PC-9 (cell line): Measurements from ENCODE around the gene WBP4. TPM values are rescaled to one million over a fixed set of nuclear protein-coding genes. Genes with fewer than 3 reads are reported as not detected.

ENCODE experiments used
- BruUV-seq: library from RNA; stranded (reverse); fragments of 400-500 nt; replicated peaks from 2 replicates; lab custom pipeline; 2021; lab: Mats Ljungman, UMichigan
- CTCF ChIA-PET: fragments of 300-600 bp; sonication (Branson Sonifier 250); formaldehyde crosslinking; loops from one replicate; lab custom pipeline; 2022; ENCODE audit warnings: antibody characterized with exemption; lab: Charles Lee
- POLR2A ChIA-PET: fragments of 300-600 bp; sonication (Branson Sonifier 250); formaldehyde crosslinking; loops from one replicate; lab custom pipeline; 2022; ENCODE audit warnings: antibody characterized with exemption; ENCODE audit not compliant: unreplicated experiment; lab: Charles Lee
- DNase-seq, 2 experiments: peaks; one replicate each; pipeline versions ENCODE4 v3.0.0 to v3.0.0-alpha.2; 2015 to 2022; ENCODE audit warnings: mixed read lengths in 1 of 2
- H2AFZ ChIP-seq: fragments of 200-600 bp; sonication (generic); 2 replicates; pipeline ENCODE4 v1.8.1; 2017; ENCODE audit warnings: antibody characterized with exemption
- H3F3A ChIP-seq: fragments of 200-600 bp; sonication (generic); 2 replicates; pipeline ENCODE4 v1.8.1; 2017; ENCODE audit warnings: antibody characterized with exemption, mild to moderate bottlenecking, low read depth; ENCODE audit not compliant: insufficient read depth
- H3K27ac ChIP-seq: fragments of 200-600 bp; sonication (generic); 2 replicates; pipeline ENCODE4 v1.6.1; 2016; ENCODE audit warnings: mixed run types
- H3K27me3 ChIP-seq: fragments of 200-600 bp; sonication (generic); 2 replicates; pipeline ENCODE4 v1.6.1; 2016; ENCODE audit warnings: low read depth, mixed run types; ENCODE audit not compliant: insufficient read depth
- H3K36me3 ChIP-seq: fragments of 200-600 bp; sonication (generic); 2 replicates; pipeline ENCODE4 v1.6.1; 2016; ENCODE audit warnings: low read depth, mixed run types
- H3K4me1 ChIP-seq: fragments of 200-600 bp; sonication (generic); replicated peaks from 2 replicates; pipeline ENCODE4 v1.6.1; 2016; ENCODE audit warnings: mixed run types; ENCODE audit not compliant: insufficient read depth
- H3K4me2 ChIP-seq: fragments of 200-600 bp; sonication (generic); 2 replicates; pipeline ENCODE4 v1.6.1; 2017; ENCODE audit warnings: mixed run types
- H3K4me3 ChIP-seq: fragments of 200-600 bp; sonication (generic); 2 replicates; pipeline ENCODE4 v1.6.1; 2016; ENCODE audit warnings: mixed run types
- H3K79me2 ChIP-seq: fragments of 200-600 bp; sonication (generic); 2 replicates; pipeline ENCODE4 v1.6.1; 2017; ENCODE audit warnings: low read depth, mixed run types
- H3K9me2 ChIP-seq: fragments of 200-600 bp; sonication (generic); 2 replicates; pipeline ENCODE4 v1.8.1; 2017; ENCODE audit warnings: mild to moderate bottlenecking; ENCODE audit not compliant: insufficient read depth
- H3K9me3 ChIP-seq: fragments of 200-600 bp; sonication (generic); 2 replicates; pipeline ENCODE4 v1.8.1; 2016; ENCODE audit warnings: low read depth; ENCODE audit not compliant: insufficient read depth
- H4K20me1 ChIP-seq: fragments of 200-600 bp; sonication (generic); 2 replicates; pipeline ENCODE4 v1.8.1; 2017; ENCODE audit not compliant: insufficient read depth
- EZH2 ChIP-seq: fragments of 200-600 bp; sonication (generic); IDR thresholded peaks from 2 replicates; pipeline ENCODE4 v1.8.0; 2017; ENCODE audit warnings: antibody characterized with exemption, low read depth
- intact Hi-C: fragments of 100-400 bp; cut with micrococcal nuclease; formaldehyde crosslinking; loops from one replicate; pipeline ENCODE4 v1.10.0; 2022; ENCODE audit not compliant: unreplicated experiment
- total RNA-seq: library from RNA; stranded (reverse); gene quantifications from 2 replicates; pipeline ENCODE4 v1.2.3, GENCODE V29; 2021
- TF ChIP-seq, protein P1 (sequence below): fragments of 200-600 bp; sonication (generic); conservative IDR thresholded peaks from 2 replicates; pipeline ENCODE4 v1.6.1; 2017; ENCODE audit warnings: mixed run types, antibody characterized with exemption, mild to moderate bottlenecking, moderate library complexity

WBP4 gene
- total RNA-seq, 1 experiment from 2014 or later: 6.3 TPM

DNA sequence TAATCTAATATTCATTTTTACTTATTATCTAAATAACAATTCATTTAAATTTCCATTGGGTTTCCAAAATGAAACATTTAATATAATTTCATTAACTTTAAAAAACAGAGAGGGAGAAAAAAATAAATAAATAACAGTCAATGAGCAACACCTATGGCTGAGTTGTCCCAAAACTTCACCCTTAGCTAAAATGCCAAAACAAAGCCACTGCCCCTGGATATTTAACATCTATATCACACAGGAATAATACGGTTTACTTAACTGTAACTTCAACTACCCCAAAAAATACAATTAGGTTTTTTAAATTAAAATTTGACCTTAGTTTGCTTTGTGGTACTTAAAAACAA lies 42.7 kb upstream of the WBP4 start:
- H3K4me1 ChIP-seq: peaks cover 31% of the 10 kb centered on the region
- CTCF ChIA-PET: interaction anchor here (0.5 kb wide), 1 partner anchor 35 kb away, joined by 3 read pairs; no protein-coding TSS in a partner anchor
- peak overlapping the region; percentile 76; the same call in 1 of the 2 replicates for H2AFZ ChIP-seq
- TF ChIP-seq, protein P1, sequence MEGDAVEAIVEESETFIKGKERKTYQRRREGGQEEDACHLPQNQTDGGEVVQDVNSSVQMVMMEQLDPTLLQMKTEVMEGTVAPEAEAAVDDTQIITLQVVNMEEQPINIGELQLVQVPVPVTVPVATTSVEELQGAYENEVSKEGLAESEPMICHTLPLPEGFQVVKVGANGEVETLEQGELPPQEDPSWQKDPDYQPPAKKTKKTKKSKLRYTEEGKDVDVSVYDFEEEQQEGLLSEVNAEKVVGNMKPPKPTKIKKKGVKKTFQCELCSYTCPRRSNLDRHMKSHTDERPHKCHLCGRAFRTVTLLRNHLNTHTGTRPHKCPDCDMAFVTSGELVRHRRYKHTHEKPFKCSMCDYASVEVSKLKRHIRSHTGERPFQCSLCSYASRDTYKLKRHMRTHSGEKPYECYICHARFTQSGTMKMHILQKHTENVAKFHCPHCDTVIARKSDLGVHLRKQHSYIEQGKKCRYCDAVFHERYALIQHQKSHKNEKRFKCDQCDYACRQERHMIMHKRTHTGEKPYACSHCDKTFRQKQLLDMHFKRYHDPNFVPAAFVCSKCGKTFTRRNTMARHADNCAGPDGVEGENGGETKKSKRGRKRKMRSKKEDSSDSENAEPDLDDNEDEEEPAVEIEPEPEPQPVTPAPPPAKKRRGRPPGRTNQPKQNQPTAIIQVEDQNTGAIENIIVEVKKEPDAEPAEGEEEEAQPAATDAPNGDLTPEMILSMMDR: no peak
- no peak for TF ChIP-seq EZH2
- DNase-seq: no peak
- POLR2A ChIA-PET: interaction anchor here (0.7 kb wide), 2 partner anchors 10 to 816 kb away, joined by 3 to 8 read pairs; no protein-coding TSS in a partner anchor
- no peaks in the 10 kb centered on the region for H3K27me3 ChIP-seq
- H4K20me1 ChIP-seq: no peaks in the 10 kb centered on the region
- H3K4me3 ChIP-seq: peak overlapping the region; percentile 77
- H3K4me2 ChIP-seq: peak overlapping the region; percentile 92
- no TSS peak for BruUV-seq
- peaks cover 68% of the 10 kb centered on the region for H3K79me2 ChIP-seq
- peaks cover 7% of the 10 kb centered on the region for H3F3A ChIP-seq
- intact Hi-C loops: loop anchor here (2.0 to 10.0 kb wide), 3 partner anchors 24 to 54 kb away; partner anchors contain the start of gene WBP4
- H3K9me2 ChIP-seq: no peaks in the 10 kb centered on the region
- H3K27ac ChIP-seq: peak overlapping the region; percentile 100
- 0 out of 2 replicates have a peak, but pooled peaks cover 5% of the 10 kb centered on the region for H3K36me3 ChIP-seq
- no peaks in the 10 kb centered on the region for H3K9me3 ChIP-seq

GRCh38 chr13:41019011-41019487 lies 42.3 kb upstream of the WBP4 start, which contains the start of gene ELF1:
Gene ELF1 (minus strand): TSS chr13:41019316. CDS start chr13:40982054, 37,262 bp downstream.
- H3K79me2 ChIP-seq: peaks cover 65% of the 10 kb centered on the region
- TF ChIP-seq EZH2: no peak
- TF ChIP-seq, protein P1: no peak

GRCh38 chr13:41019578-41020347 lies 41.5 kb upstream of the WBP4 start:
- ChIA-PET POLR2A (no interaction called here), CTCF (no interaction called here)
- peaks cover 31% of the 10 kb centered on the region for H3K4me1 ChIP-seq
- no peaks in the 10 kb centered on the region for H3K9me2 ChIP-seq
- H3K4me3 ChIP-seq: peak overlapping the region; percentile 77; the same call in 1 of the 2 replicates
- H2AFZ ChIP-seq: no peak overlapping the region
- H3K4me2 ChIP-seq: peak overlapping the region; percentile 92
- H3F3A ChIP-seq: peaks cover 7% of the 10 kb centered on the region
- no peaks in the 10 kb centered on the region for H3K9me3 ChIP-seq
- 0 out of 2 replicates have a peak, but pooled peaks cover 4% of the 10 kb centered on the region for H3K36me3 ChIP-seq
- intact Hi-C loops: loop anchor here (2.0 to 10.0 kb wide), 3 partner anchors 25 to 55 kb away; partner anchors contain the start of gene WBP4
- BruUV-seq: no TSS peak
- no peaks in the 10 kb centered on the region for H4K20me1 ChIP-seq
- no peak for DNase-seq
- H3K27ac ChIP-seq: peak overlapping the region; percentile 100
- peaks cover 58% of the 10 kb centered on the region for H3K79me2 ChIP-seq
- TF ChIP-seq, protein P1: no peak
- no peak for TF ChIP-seq EZH2
- no peaks in the 10 kb centered on the region for H3K27me3 ChIP-seq

More at GRCh38 chr13:41019011-41019487, 42.3 kb upstream of the WBP4 start, which contains the start of gene ELF1:
- peak; percentile 48 to 86 for DNase-seq
- TSS peak; percentile 60 for BruUV-seq
- Histone ChIP-seq H4K20me1 (no peaks in the 10 kb centered on the region), H3K4me1 (peaks cover 31% of the 10 kb centered on the region), H3F3A (peaks cover 7% of the 10 kb centered on the region), H3K27ac (peak within 1 kb of the TSS; percentile 100), H3K4me3 (peak within 1 kb of the TSS; percentile 77), H3K4me2 (peak within 1 kb of the TSS; percentile 92), H3K27me3 (no peaks in the 10 kb centered on the region), H3K9me2 (no peaks in the 10 kb centered on the region), H2AFZ (peak within 1 kb of the TSS; percentile 76), H3K9me3 (no peaks in the 10 kb centered on the region), H3K36me3 (0 out of 2 replicates have a peak, but pooled peaks cover 5% of the 10 kb centered on the region)
- ChIA-PET POLR2A (interaction anchor here (0.7 kb wide), 2 partner anchors 10 to 815 kb away, joined by 3 to 8 read pairs; no protein-coding TSS in a partner anchor), CTCF (interaction anchor here (0.5 kb wide), 1 partner anchor 34 kb away, joined by 3 read pairs; no protein-coding TSS in a partner anchor)
- intact Hi-C loops: loop anchor here (2.0 to 10.0 kb wide), 3 partner anchors 24 to 54 kb away; partner anchors contain the start of gene WBP4
